ENCODE data around the gene DCHS2.

Gene DCHS2

GRCh38 chr4:154490583-154491340 lies 837 bp downstream of the DCHS2 start:
- peak overlapping the region; percentile 48 for H3K4me3 ChIP-seq (ENCODE audit: low read depth, low read length)

GRCh38 chr4:154490234-154490582 lies 1.4 kb downstream of the DCHS2 start:
- H3K4me3 ChIP-seq (ENCODE audit: low read depth, low read length), result no peak overlapping the region

GRCh38 chr4:154489558-154490233 lies 1.9 kb downstream of the DCHS2 start:
- H3K4me3 ChIP-seq (ENCODE audit: low read depth, low read length), result no peak overlapping the region

- H3K4me3 ChIP-seq (ENCODE audit: low read depth, low read length), result no peak overlapping the region
Observed at GRCh38 chr4:154487145-154487544, 4.5 kb downstream of the DCHS2 start.

GRCh38 chr4:154485127-154485773 lies 6.3 kb downstream of the DCHS2 start:
- no peak overlapping the region for H3K4me3 ChIP-seq (ENCODE audit: low read depth, low read length)

- H3K4me3 ChIP-seq (ENCODE audit: low read depth, low read length), result no peak overlapping the region
Observed at GRCh38 chr4:154478547-154478946, 13.1 kb downstream of the DCHS2 start.

- no peak overlapping the region for H3K4me3 ChIP-seq (ENCODE audit: low read depth, low read length)
Observed at GRCh38 chr4:154478128-154478527, 13.5 kb downstream of the DCHS2 start.

- no peak overlapping the region for H3K4me3 ChIP-seq (ENCODE audit: low read depth, low read length)
Observed at GRCh38 chr4:154476232-154476631, 15.4 kb downstream of the DCHS2 start.

GRCh38 chr4:154475820-154476219 lies 15.8 kb downstream of the DCHS2 start:
- no peak overlapping the region for H3K4me3 ChIP-seq (ENCODE audit: low read depth, low read length)

- no peak overlapping the region for H3K4me3 ChIP-seq (ENCODE audit: low read depth, low read length)
Observed at GRCh38 chr4:154473497-154473896, 18.1 kb downstream of the DCHS2 start.

- no peak overlapping the region for H3K4me3 ChIP-seq (ENCODE audit: low read depth, low read length)
Observed at GRCh38 chr4:154472858-154473257, 18.7 kb downstream of the DCHS2 start.

GRCh38 chr4:154471526-154472331 lies 19.9 kb downstream of the DCHS2 start:
- H3K4me3 ChIP-seq (ENCODE audit: low read depth, low read length), result no peak overlapping the region

GRCh38 chr4:154471032-154471431 lies 20.6 kb downstream of the DCHS2 start:
- H3K4me3 ChIP-seq (ENCODE audit: low read depth, low read length), result no peak overlapping the region

- no peak overlapping the region for H3K4me3 ChIP-seq (ENCODE audit: low read depth, low read length)
Observed at GRCh38 chr4:154467886-154468285, 23.7 kb downstream of the DCHS2 start.

- H3K4me3 ChIP-seq (ENCODE audit: low read depth, low read length), result no peak overlapping the region
Observed at GRCh38 chr4:154466336-154466735, 25.3 kb downstream of the DCHS2 start.

GRCh38 chr4:154465085-154465484 lies 26.5 kb downstream of the DCHS2 start:
- H3K4me3 ChIP-seq (ENCODE audit: low read depth, low read length), result no peak overlapping the region

- no peak overlapping the region for H3K4me3 ChIP-seq (ENCODE audit: low read depth, low read length)
Observed at GRCh38 chr4:154464654-154465053, 26.9 kb downstream of the DCHS2 start.

GRCh38 chr4:154462081-154462810 lies 29.4 kb downstream of the DCHS2 start:
- no peak overlapping the region for H3K4me3 ChIP-seq (ENCODE audit: low read depth, low read length)

GRCh38 chr4:154457471-154457870 lies 34.1 kb downstream of the DCHS2 start:
- no peak overlapping the region for H3K4me3 ChIP-seq (ENCODE audit: low read depth, low read length)

- H3K4me3 ChIP-seq (ENCODE audit: low read depth, low read length), result no peak overlapping the region
Observed at GRCh38 chr4:154456889-154457288, 34.7 kb downstream of the DCHS2 start.

- H3K4me3 ChIP-seq (ENCODE audit: low read depth, low read length), result no peak overlapping the region
Observed at GRCh38 chr4:154456240-154456639, 35.4 kb downstream of the DCHS2 start.
